ENCODE results near the gene GARIN5A. TPM values are rescaled to one million over a fixed set of nuclear protein-coding genes. Genes with fewer than 3 reads are reported as not detected.

GARIN5A gene
- total RNA-seq, 1 donor from 2014 or later = not detected

- intact Hi-C loops (cut with DNase I) = no loop called here
- no peaks in the 10 kb centered on the region for H3K27me3 ChIP-seq
Measured at GRCh38 chr19:50458396-50459066, 18.1 kb downstream of the GARIN5A start.

GRCh38 chr19:50457300-50457699 is 19.3 kb downstream of the GARIN5A start:
- intact Hi-C loops (cut with DNase I) = no loop called here
- TF ChIP-seq POLR2AphosphoS5 (IDR thresholded peaks at IDR 0.05; ENCODE audit: insufficient read depth in 1 of 2, low read depth in 1 of 2) (no peak), POLR2A (IDR thresholded peaks at IDR 0.05) (no peak), CTCF (IDR thresholded peaks at IDR 0.05) (no peak)
- no peaks in the 10 kb centered on the region for H3K9me3 ChIP-seq
- H3K4me3 ChIP-seq = no peak overlapping the region
- no peaks in the 10 kb centered on the region for H3K36me3 ChIP-seq
- no peak overlapping the region for H3K27ac ChIP-seq
- H3K27me3 ChIP-seq = no peaks in the 10 kb centered on the region
- DNase-seq (ENCODE audit: extremely low spot score in 2 of 2) = no peak
- no peaks in the 10 kb centered on the region for H3K4me1 ChIP-seq

More at GRCh38 chr19:50458396-50459066, 18.1 kb downstream of the GARIN5A start:
- no peak for DNase-seq (ENCODE audit: extremely low spot score in 2 of 2)
- Histone ChIP-seq H3K4me3 (no peak overlapping the region), H3K4me1 (no peaks in the 10 kb centered on the region), H3K9me3 (no peaks in the 10 kb centered on the region), H3K36me3 (no peaks in the 10 kb centered on the region), H3K27ac (no peak overlapping the region)
- TF ChIP-seq POLR2A (IDR thresholded peaks at IDR 0.05) (no peak), CTCF (IDR thresholded peaks at IDR 0.05) (no peak), POLR2AphosphoS5 (IDR thresholded peaks at IDR 0.05; ENCODE audit: insufficient read depth in 1 of 2, low read depth in 1 of 2) (no peak)

DNA sequence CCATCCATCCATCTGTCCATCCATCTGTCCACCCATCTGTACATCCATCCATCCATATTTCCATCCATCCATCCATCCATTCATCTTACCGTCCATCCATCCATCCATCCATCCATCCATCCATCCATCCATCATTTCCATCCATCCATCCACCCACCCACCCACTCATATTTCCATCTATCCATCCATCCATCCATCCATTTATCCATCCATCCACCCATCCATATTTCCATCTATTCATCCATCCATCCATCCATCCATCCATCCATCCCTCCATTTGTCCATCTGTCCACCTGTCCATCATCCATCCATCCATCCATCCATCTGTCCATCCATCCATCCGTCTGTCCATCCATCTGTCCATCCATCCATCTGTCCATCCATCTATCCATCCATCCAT is 20.7 kb downstream of the GARIN5A start:
- TF ChIP-seq POLR2AphosphoS5 (IDR thresholded peaks at IDR 0.05; ENCODE audit: insufficient read depth in 1 of 2, low read depth in 1 of 2) = no peak
- no peak for TF ChIP-seq POLR2A (IDR thresholded peaks at IDR 0.05)
- no peak for TF ChIP-seq CTCF (IDR thresholded peaks at IDR 0.05)
- H3K36me3 ChIP-seq = no peaks in the 10 kb centered on the region
- no peaks in the 10 kb centered on the region for H3K27me3 ChIP-seq
- no peak for DNase-seq (ENCODE audit: extremely low spot score in 2 of 2)
- H3K4me3 ChIP-seq = no peak overlapping the region
- H3K27ac ChIP-seq = no peak overlapping the region
- intact Hi-C loops (cut with DNase I) = no loop called here
- H3K9me3 ChIP-seq = no peaks in the 10 kb centered on the region
- H3K4me1 ChIP-seq = no peaks in the 10 kb centered on the region

- Histone ChIP-seq H3K27me3 (no peaks in the 10 kb centered on the region), H3K9me3 (no peaks in the 10 kb centered on the region), H3K27ac (no peak overlapping the region), H3K4me3 (no peak overlapping the region), H3K36me3 (no peaks in the 10 kb centered on the region), H3K4me1 (no peaks in the 10 kb centered on the region)
- no peak for DNase-seq (ENCODE audit: extremely low spot score in 2 of 2)
- intact Hi-C loops (cut with DNase I) = no loop called here
- TF ChIP-seq CTCF (IDR thresholded peaks at IDR 0.05) = no peak
Measured at GRCh38 chr19:50453243-50453642, 23.4 kb downstream of the GARIN5A start.

DNA sequence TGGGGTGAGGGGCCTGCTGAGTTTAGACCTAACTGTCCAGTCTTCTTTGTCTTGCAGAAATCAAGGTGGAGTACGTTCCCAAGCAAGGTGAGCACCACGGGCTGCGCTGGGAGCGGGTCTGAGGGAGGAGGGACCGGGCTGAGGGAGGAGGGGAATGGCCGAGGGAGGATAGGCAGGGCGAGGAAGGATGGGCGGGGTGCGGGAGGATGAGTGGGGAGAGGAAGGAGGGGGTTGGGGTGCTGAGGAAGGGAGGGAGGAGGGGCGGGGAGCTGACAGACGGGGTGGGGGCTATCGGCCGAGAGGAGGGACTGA is 25.5 kb downstream of the GARIN5A start:
- no peak for TF ChIP-seq POLR2A (IDR thresholded peaks at IDR 0.05)
- no peak for TF ChIP-seq CTCF (IDR thresholded peaks at IDR 0.05)
- no peak for TF ChIP-seq POLR2AphosphoS5 (IDR thresholded peaks at IDR 0.05; ENCODE audit: insufficient read depth in 1 of 2, low read depth in 1 of 2)
- no peaks in the 10 kb centered on the region for H3K9me3 ChIP-seq
- H3K27me3 ChIP-seq = no peaks in the 10 kb centered on the region
- H3K27ac ChIP-seq = no peak overlapping the region
- no peaks in the 10 kb centered on the region for H3K36me3 ChIP-seq
- intact Hi-C loops (cut with DNase I) = no loop called here
- no peaks in the 10 kb centered on the region for H3K4me1 ChIP-seq
- no peak overlapping the region for H3K4me3 ChIP-seq
- DNase-seq (ENCODE audit: extremely low spot score in 2 of 2) = no peak
